Cardiac septum (tissue), 1 donor: ENCODE measurements around the gene CRMP1. TPM values are rescaled to one million over a fixed set of nuclear protein-coding genes. Genes with fewer than 3 reads are reported as not detected.
"Not testable (repeated sequence)": the region's sequence is repeated elsewhere in the genome, so short reads cannot be mapped to it uniquely, and the experiment has no call there.

Experiments used
- DNase-seq: peaks from one replicate; pipeline ENCODE4 v3.0.0-alpha.2; 2020; ENCODE audit warnings: low spot score
- intact Hi-C: fragments of 100-400 bp; cut with DNase I; formaldehyde crosslinking; loops from one replicate; pipeline ENCODE4 v1.14.0; 2022
- total RNA-seq: library from RNA; stranded (reverse); fragmentation: NEBNext Ultra II Directional; extraction: Animal tissue kit (Norgen Biotek cat#: 25700); gene quantifications from one replicate; pipeline ENCODE4 v1.2.1, GENCODE V29; 2021
- donor health status: DM: no; HTN: no; CAD: no.

The CRMP1 gene
- total RNA-seq, 1 donor from 2014 or later = 1.9 TPM

DNA sequence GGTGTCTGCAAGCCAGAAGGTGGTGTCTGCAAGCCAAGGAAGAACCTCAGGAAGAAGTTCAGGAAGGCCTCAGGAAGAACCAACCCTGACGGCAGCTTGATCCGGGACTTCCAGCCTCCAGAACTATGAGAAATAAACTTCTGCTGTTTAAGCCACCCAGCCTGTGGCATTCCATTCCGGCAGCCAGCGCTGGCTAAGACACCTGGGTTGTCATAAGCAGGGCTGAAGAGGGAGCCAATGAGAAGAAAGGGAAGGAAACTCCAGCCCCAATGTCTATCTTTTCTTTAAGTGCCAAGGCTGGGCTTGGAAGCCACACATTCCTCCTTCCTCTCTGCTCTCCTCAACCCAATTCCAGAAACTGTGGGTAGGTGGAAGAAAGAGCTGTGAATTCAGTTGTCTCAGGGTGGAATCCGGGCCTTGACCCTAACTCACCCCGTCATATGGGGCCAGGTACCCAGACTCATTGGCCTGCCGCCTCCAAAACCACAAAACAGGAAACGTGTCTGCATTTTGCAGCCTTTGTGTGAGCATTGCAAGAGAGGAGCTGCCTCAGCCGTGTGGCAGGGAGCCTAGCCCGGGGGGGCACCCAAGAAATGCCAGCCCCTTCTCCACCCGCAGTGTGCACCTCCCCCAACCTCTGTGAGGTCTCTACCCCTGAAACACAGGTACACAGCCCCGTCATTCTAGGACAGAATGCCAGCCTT is 26.8 kb downstream of the CRMP1 start:
- DNase-seq = no peak
- intact Hi-C loops = no loop called here

DNA sequence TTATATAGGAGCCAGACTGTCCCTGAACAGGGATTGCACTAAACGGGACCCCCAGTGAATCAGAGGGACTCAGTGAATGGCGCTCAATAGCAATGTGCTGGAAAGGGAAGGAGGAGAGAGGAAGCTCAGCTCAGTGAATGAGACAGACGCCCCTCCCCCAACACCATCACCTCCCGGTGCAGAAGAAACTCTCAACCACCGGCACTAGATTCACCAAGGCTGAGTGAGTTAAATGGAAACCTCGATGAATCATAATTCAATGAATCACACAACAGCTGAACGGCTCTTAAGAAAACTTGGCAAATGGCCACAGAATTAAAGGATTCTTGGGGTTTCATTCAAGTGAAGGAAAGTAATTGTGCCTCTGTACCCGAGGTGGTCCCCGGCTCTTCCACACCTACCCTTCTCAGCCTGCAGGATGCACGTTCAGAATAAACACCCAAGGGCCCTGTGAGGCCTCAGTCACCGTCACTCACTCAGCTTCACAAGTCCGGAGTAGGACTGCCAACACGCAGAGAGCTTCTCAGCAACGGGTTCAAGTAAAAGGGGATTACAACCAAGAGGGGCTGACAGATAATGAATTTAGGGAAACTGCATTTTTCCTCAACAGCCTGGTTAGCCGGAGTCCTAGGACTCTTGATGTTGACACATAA is 29.3 kb downstream of the CRMP1 start:
- intact Hi-C loops = no loop called here
- no peak for DNase-seq

GRCh38 chr4:5858020-5858769 is 34.7 kb downstream of the CRMP1 start:
- no peak for DNase-seq
- intact Hi-C loops = no loop called here

DNA sequence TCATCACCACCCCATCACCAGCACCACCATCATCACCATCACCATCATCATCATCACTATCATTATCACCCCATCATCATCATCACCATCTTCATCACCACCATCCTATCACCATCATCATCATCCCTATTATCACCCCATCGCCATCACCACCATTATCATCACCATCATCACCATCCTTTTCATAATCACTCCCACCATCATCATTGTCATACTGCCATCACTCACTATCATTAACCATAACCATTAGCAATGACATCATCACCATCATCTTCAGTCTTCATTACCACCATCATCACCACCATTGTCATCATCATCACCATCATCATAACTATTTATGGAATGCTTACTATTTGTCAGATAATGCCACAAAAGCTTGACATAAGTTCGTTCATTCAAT is 35.7 kb downstream of the CRMP1 start:
- intact Hi-C loops = no loop called here
- DNase-seq = no peak

GRCh38 chr4:5856362-5856761 is 36.5 kb downstream of the CRMP1 start:
- DNase-seq, intact Hi-C loops: not testable (repeated sequence)

DNA sequence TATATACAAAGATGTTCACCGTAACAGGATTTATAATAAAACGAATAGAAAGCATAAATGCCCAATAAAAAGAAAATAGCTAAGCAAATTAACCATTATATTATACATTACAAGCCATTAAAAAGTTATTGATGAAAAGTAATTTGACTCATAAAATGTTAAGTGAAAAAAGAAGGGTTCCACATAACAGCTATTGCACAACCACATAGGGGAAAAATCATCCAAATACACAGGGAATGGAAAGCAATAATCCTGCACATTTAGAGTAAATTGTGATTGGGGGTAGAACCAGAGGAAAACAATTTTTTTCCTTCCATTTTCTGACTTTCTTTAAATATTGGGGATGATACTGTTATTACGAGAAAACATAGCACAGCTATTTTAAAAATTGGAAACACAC is 38.0 kb downstream of the CRMP1 start:
- DNase-seq = no peak
- intact Hi-C loops = no loop called here

- no peak for DNase-seq
- intact Hi-C loops = no loop called here
Measured at GRCh38 chr4:5852523-5853202, 40.2 kb downstream of the CRMP1 start.

- intact Hi-C loops = no loop called here
- no peak for DNase-seq
Measured at GRCh38 chr4:5851637-5852301, 41.1 kb downstream of the CRMP1 start.

- intact Hi-C loops = no loop called here
- DNase-seq = no peak
Measured at GRCh38 chr4:5845035-5845905, 47.6 kb downstream of the CRMP1 start.

DNA sequence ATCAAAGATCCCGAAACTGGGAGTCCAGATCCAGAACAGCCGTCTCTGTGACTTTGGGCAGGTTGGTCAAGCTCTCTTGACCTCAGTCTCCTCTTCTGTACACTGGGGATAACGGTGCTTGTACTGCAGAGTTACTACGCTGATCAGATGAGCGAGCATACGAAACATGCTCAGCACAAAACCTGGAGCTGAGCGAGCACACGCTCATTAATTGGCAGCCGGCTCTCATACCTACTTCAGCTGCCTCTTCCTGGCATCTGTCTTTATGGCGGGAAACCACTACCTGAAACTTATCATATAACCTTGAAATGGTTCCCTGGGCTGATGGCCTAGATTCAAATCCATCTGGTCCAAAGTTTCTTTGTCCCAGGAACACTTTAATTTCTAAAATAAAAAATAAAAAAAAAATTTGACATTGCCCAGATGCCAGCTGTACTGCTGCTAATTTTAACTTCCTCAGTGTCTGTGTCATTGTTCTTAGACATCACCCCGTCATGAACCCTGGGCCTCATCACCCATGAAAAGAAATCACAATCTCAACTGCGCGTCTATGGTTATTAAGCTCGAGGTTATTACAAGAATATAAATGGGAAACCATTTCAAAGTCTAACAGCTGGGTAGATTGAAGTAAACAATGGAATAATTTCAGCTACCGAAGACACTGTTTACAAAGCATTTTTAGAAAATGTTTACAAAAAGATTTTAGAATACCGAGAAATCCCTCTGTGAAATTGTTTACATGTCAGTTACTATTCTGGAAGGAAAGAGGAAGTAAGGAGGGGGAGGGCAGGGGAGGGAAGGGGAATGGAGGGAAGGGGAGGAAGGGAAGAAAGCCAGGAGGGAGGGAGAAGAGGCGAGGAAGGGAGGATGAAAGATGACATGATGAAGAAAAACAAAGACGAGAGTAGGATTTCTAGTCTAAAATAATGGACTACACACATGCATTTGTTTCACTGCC is 49.0 kb downstream of the CRMP1 start:
- no peak for DNase-seq
- intact Hi-C loops = no loop called here

DNA sequence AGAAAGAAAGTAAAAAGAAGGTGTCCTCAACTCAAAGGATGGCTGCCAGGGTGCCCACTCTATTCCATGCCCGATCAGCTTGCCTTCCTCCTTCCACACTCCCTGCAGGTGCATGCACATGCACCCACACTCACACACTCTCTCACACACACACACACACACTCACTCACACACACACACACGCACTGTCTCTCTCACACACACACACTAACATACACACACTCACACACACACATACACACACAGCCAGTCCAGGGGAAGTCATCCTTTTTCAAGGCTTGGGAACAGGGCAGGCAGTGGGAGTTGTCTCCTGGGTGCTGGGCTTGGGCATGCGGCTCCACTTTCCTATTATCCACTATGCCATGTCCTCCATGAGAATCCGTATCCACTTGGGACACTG is 50.4 kb downstream of the CRMP1 start:
- no peak for DNase-seq
- intact Hi-C loops = no loop called here

DNA sequence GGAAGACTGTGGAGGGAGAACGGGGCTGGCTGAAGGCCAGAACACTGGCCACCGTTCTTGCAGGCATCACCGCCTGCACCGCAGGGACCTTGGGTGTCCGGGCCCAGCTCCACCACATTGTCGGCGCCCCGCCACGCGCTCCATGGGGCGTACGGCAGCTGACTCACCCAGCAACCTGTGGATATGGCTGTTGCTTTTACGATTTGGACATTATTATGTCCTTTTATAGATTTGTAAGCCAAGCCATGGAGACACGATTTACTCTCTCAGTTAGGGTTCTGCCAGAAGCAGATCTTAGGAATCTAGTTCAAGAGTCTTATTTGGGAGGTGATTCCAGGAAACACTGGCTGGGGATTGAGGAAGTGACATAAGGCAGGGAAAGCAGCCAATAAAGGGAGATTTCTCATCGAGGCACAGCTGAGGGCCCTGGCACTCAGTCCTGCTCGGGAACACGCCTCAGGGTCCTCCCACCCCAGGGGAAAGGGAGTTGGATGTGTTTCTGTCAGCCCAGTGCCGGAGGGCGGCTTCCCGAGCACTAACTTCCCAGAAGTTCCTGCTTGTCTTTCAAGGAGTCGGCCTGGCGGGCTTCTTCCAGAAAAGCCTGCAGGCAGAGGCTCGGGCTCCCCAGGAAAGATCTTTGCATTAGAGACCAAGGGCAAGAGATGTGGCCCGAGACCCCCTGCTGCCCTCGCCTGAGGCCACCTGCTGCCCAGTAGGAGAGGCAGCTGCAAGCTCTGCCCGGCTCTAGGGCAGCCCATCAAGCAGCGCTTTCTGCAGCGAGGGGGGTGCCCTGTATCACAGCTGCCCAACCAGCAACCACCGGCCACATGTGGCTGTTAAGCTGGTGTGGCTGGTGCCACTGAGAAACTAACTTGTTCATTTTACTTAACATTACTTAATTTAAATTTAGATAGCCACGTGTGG is 52.9 kb downstream of the CRMP1 start:
- DNase-seq = no peak
- intact Hi-C loops = no loop called here

- intact Hi-C loops = no loop called here
- DNase-seq = no peak
Measured at GRCh38 chr4:5839332-5839731, 53.6 kb downstream of the CRMP1 start.

DNA sequence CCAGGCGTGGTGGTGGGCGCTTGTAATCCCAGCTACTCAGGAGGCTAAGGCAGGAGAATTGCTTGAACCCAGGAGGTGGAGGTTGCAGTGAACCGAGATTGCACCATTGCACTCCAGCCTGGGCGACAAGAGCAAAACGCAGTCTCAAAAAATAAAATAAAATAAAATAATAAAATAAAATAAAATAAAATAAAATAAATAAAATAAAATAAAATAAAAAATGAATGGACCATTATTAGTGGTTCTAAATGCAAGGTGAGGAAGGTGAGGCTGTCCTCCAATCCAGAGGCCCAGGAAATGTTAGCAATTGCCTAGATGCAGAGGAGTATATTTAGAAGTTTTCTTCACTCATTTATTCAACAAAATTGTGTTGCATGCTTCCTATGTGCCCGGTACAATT is 55.4 kb downstream of the CRMP1 start:
- intact Hi-C loops, DNase-seq: not testable (repeated sequence)

DNA sequence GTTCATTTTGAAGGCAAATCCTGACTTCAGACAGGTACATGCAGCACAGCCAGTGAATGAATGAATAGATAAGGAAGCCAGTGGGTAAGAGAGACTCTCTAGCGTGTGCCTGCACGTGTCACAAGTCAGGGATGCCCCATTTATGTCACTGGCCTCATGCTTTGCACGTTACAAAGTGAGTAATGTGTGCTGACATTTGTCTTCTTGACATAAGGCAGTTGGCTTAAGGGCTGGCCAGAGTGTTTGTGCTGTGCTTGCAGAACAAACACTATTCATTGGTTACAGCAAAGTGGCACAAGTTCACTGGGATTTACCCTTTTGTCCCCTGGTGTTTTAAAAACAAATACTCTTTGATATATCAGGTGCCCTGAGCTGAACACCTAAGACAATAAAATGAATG is 55.9 kb downstream of the CRMP1 start:
- intact Hi-C loops = no loop called here
- DNase-seq = no peak

GRCh38 chr4:5828005-5828391 is 64.9 kb downstream of the CRMP1 start:
- no peak for DNase-seq
- intact Hi-C loops = no loop called here
